ENCODE results near the gene JAK1. TPM values are rescaled to one million over a fixed set of nuclear protein-coding genes. Genes with fewer than 3 reads are reported as not detected.

The JAK1 gene
- total and polyA plus RNA-seq, 9 of the 15 experiments (the other 6 are each of a cell fraction or from before 2014, with no cell fraction given): 9.7 to 44.1 (median 42.5) TPM

DNA sequence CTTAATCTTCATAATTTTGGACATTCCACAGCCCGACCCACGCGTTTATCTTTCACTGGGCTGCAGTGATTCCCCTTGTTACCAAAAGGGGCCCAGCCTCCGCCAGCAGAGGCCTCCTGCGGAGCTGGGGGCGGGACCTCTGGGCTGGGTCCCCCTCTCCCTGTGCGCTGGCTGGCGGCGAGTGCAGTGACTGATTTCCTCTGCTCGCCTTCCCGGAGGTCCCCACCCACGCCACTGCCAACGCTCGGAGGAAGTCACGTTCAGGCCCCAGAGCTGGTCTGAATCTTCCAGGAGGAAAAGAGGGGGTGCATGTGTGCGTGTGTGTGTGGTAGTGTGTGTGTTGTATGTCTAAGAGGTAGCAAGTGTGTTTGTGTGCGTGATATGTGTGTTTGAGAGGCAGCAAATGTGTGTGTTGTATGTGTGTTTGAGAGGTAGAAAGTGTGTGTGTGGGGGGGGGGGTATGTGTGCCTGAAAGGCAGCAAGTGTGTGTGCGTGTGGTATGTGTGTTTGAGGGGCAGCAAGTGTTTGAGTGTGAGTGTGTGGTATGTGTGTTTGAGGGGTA, 35.0 kb upstream of the JAK1 start:
- Histone ChIP-seq H3K27ac (ENCODE audit: extremely low read depth, low read depth, low read length) (no peak overlapping the region), H3K9me3 (replicated peaks; ENCODE audit: control insufficient read depth, insufficient read depth, low read depth, low read length) (no peaks in the 10 kb centered on the region; the same call in 1 of the 2 replicates), H2AFZ (ENCODE audit: low read depth, low read length) (peak overlapping the region; percentile 6; the same call in 1 of the 2 replicates), H3K79me2 (ENCODE audit: control insufficient read depth, insufficient read depth, low read length) (no peaks in the 10 kb centered on the region), H4K20me1 (replicated peaks; ENCODE audit: control insufficient read depth, insufficient read depth, low read length) (no peaks in the 10 kb centered on the region), H3K4me1 (replicated peaks in 1 of 2; ENCODE audit: control insufficient read depth in 2 of 2, insufficient read depth in 2 of 2, low read length in 2 of 2) (peaks cover 0 to 5% of the 10 kb centered on the region in 2 experiments; a peak in 3 of 5 replicates), H3K27me3 (ENCODE audit: control insufficient read depth in 2 of 2, insufficient read depth in 2 of 2, low read length in 2 of 2) (no peaks in the 10 kb centered on the region), H3K9me1 (ENCODE audit: control insufficient read depth, insufficient read depth, low read length) (no peaks in the 10 kb centered on the region), H3K4me2 (ENCODE audit: insufficient read depth, low read length) (peak overlapping the region; percentile 13; the same call in 1 of the 2 replicates), H3K9ac (ENCODE audit: insufficient read depth in 1 of 2, low read depth in 2 of 2, low read length in 2 of 2) (peak overlapping the region in 1 of 2 experiments; percentile 49; a peak in 1 of 4 replicates), H3K4me3 (no peak overlapping the region), H3K36me3 (ENCODE audit: control insufficient read depth, insufficient read depth, low read length) (no peaks in the 10 kb centered on the region)
- in situ Hi-C loops (cut with MboI): no loop called here
- CTCF ChIA-PET (ENCODE audit: low intra/inter-chr PET ratio): no interaction called here
- DNase-seq (ENCODE audit: extremely low read depth in 1 of 4, low spot score in 3 of 4): peak; percentile 65 to 73 (median 67)
- WGBS (ENCODE audit: insufficient coverage, low coverage, missing lambda C conversion rate): 16% methylated on average over 14 of the region's 18 CpGs
- intact Hi-C loops (cut with micrococcal nuclease): no loop called here
- POLR2A ChIA-PET: interaction anchor here (0.5 to 1.0 kb wide), 2 partner anchors 8 to 33 kb away, joined by 3 to 4 read pairs; no protein-coding TSS in a partner anchor
- ATAC-seq: peak; percentile 95
- peak; percentile 40 for FAIRE-seq
- BruUV-seq (replicated peaks): no TSS peak
- TF ChIP-seq ZC3H11A (IDR thresholded peaks at IDR 0.05; ENCODE audit: low read depth, low read length) (no peak), ZNF146 (CRISPR knock-in tag; IDR thresholded peaks at IDR 0.05; ENCODE audit: unreplicated experiment) (no peak), ZSCAN32 (CRISPR knock-in tag; IDR thresholded peaks at IDR 0.05) (no peak), PTBP1 (IDR thresholded peaks at IDR 0.05; ENCODE audit: low read depth, low read length) (no peak), ZC3H8 (IDR thresholded peaks at IDR 0.05) (no peak), ZNF766 (CRISPR knock-in tag; conservative IDR thresholded peaks at IDR 0.05) (no peak), ZBED1 (IDR thresholded peaks at IDR 0.05) (no peak), TCF15 (CRISPR knock-in tag; IDR thresholded peaks at IDR 0.05) (no peak), ETV6 (IDR thresholded peaks at IDR 0.05; ENCODE audit: borderline replicate concordance in 1 of 2, low read depth in 2 of 2, low read length in 1 of 2) (0 out of 4 replicates have a peak, but pooled peaks of 1 of the 2 experiments have one; percentile 53), ETV6 (CRISPR knock-in tag; IDR thresholded peaks at IDR 0.05; ENCODE audit: borderline replicate concordance) (no peak), ATF6 (CRISPR knock-in tag; IDR thresholded peaks at IDR 0.05) (no peak), PHF21A (IDR thresholded peaks at IDR 0.05; ENCODE audit: borderline replicate concordance, low read depth) (peak; percentile 49; the same call in 1 of the 2 replicates), RB1 (IDR thresholded peaks at IDR 0.05; ENCODE audit: low read depth) (no peak), GTF2A2 (tag; IDR thresholded peaks at IDR 0.05) (no peak), U2AF1 (optimal IDR thresholded peaks at IDR 0.05; ENCODE audit: low read depth, low read length) (no peak), NR2C1 (IDR thresholded peaks at IDR 0.05) (no peak), NR2C1 (tag; IDR thresholded peaks at IDR 0.05) (no peak), JUN (IDR thresholded peaks at IDR 0.05; ENCODE audit: borderline replicate concordance, low read depth, low read length) (no peak), JUN (CRISPR knock-in tag; IDR thresholded peaks at IDR 0.05; ENCODE audit: borderline replicate concordance) (no peak), ZNF134 (CRISPR knock-in tag; conservative IDR thresholded peaks at IDR 0.05) (no peak), TEAD4 (IDR thresholded peaks at IDR 0.05; ENCODE audit: low read length) (0 out of 2 replicates have a peak, but pooled peaks have one; percentile 13), TEAD4 (CRISPR knock-in tag; IDR thresholded peaks at IDR 0.05; ENCODE audit: borderline replicate concordance) (no peak), KAT7 (CRISPR knock-in tag; IDR thresholded peaks at IDR 0.05; ENCODE audit: borderline replicate concordance) (no peak), NFE2 (IDR thresholded peaks at IDR 0.05; ENCODE audit: low read depth) (no peak)

Data from K562 (cell line).